ENCODE data around the gene CASZ1. TPM values are rescaled to one million over a fixed set of nuclear protein-coding genes. Genes with fewer than 3 reads are reported as not detected.

The CASZ1 gene
- total RNA-seq, 4 donors from 2014 or later = 39.1 to 215 (median 115) TPM

- DNase-seq = no peak
- Histone ChIP-seq H3K4me3 (no peak overlapping the region), H3K9me3 (no peaks in the 10 kb centered on the region), H3K27ac (no peak overlapping the region), H3K4me1 (no peaks in the 10 kb centered on the region), H3K27me3 (peaks cover 26% of the 10 kb centered on the region), H3K36me3 (no peaks in the 10 kb centered on the region)
- WGBS, 2 donors (ENCODE audit: low coverage in 1 of 2) = 57 to 70% methylated on average over 7 to 42 of the region's 43 CpGs
- TF ChIP-seq EP300 (IDR thresholded peaks at IDR 0.05; ENCODE audit: low read depth) (no peak), POLR2A (IDR thresholded peaks at IDR 0.05) (no peak), POLR2AphosphoS5 (IDR thresholded peaks at IDR 0.05) (no peak)
- intact Hi-C loops (cut with DNase I; ENCODE audit: low total_unique reads) = no loop called here
- in situ Hi-C loops (cut with MboI; ENCODE audit: low pct_ligation_motif_present in 1 of 4, low pct_unique_long_range_greater_than_20kb in 1 of 4, low sequenced_read_pairs in 3 of 4) = no loop called here
Measured at GRCh38 chr1:10827377-10828333, 31.2 kb upstream of the CASZ1 start.

- Histone ChIP-seq H3K9me3 (no peaks in the 10 kb centered on the region), H3K4me3 (no peak overlapping the region), H3K36me3 (no peaks in the 10 kb centered on the region), H3K4me1 (no peaks in the 10 kb centered on the region), H3K27ac (no peak overlapping the region), H3K27me3 (peaks cover 26% of the 10 kb centered on the region)
- TF ChIP-seq POLR2AphosphoS5 (IDR thresholded peaks at IDR 0.05) = no peak
- TF ChIP-seq CTCF (IDR thresholded peaks at IDR 0.05) = no peak
- no peak for TF ChIP-seq EP300 (IDR thresholded peaks at IDR 0.05; ENCODE audit: low read depth)
- no peak for TF ChIP-seq POLR2A (IDR thresholded peaks at IDR 0.05)
- in situ Hi-C loops (cut with MboI; ENCODE audit: low pct_ligation_motif_present in 1 of 4, low pct_unique_long_range_greater_than_20kb in 1 of 4, low sequenced_read_pairs in 3 of 4) (no loop called here), intact Hi-C loops (cut with DNase I; ENCODE audit: low total_unique reads) (no loop called here)
- 77% methylated on average over 6 of the region's 6 CpGs; no CpG with 5 or more reads in 1 of the 2 donors for WGBS, 2 donors (ENCODE audit: low coverage in 1 of 2)
- DNase-seq = no peak
Measured at GRCh38 chr1:10825592-10825991, 29.1 kb upstream of the CASZ1 start.

- H3K36me3 ChIP-seq = no peaks in the 10 kb centered on the region
- no peaks in the 10 kb centered on the region for H3K9me3 ChIP-seq
- no peak overlapping the region for H3K27ac ChIP-seq
- TF ChIP-seq CTCF (IDR thresholded peaks at IDR 0.05) (no peak), POLR2A (IDR thresholded peaks at IDR 0.05) (no peak), POLR2AphosphoS5 (IDR thresholded peaks at IDR 0.05) (no peak)
- 75 to 78% methylated on average over 4 to 18 of the region's 19 CpGs for WGBS, 2 donors (ENCODE audit: low coverage in 1 of 2)
- H3K4me3 ChIP-seq = no peak overlapping the region
- DNase-seq = no peak
- intact Hi-C loops (cut with DNase I; ENCODE audit: low total_unique reads) = no loop called here
- in situ Hi-C loops (cut with MboI; ENCODE audit: low pct_ligation_motif_present in 1 of 4, low pct_unique_long_range_greater_than_20kb in 1 of 4, low sequenced_read_pairs in 3 of 4) = no loop called here
- H3K4me1 ChIP-seq = peaks cover 0 to 2% (median under 1%) of the 10 kb centered on the region in 4 donors
- H3K27me3 ChIP-seq = peaks cover 26% of the 10 kb centered on the region
Measured at GRCh38 chr1:10824821-10825540, 28.5 kb upstream of the CASZ1 start.

GRCh38 chr1:10823000-10823401 lies 26.6 kb upstream of the CASZ1 start:
- H3K36me3 ChIP-seq = no peaks in the 10 kb centered on the region
- intact Hi-C loops (cut with DNase I; ENCODE audit: low total_unique reads) = no loop called here
- no peak overlapping the region for H3K4me3 ChIP-seq
- no peak overlapping the region for H3K27ac ChIP-seq
- no peak for DNase-seq
- TF ChIP-seq CTCF (IDR thresholded peaks at IDR 0.05) (no peak), EP300 (IDR thresholded peaks at IDR 0.05; ENCODE audit: low read depth) (no peak), POLR2A (IDR thresholded peaks at IDR 0.05) (no peak), POLR2AphosphoS5 (IDR thresholded peaks at IDR 0.05) (no peak)
- peaks cover 12 to 20% (median 17%) of the 10 kb centered on the region in 4 donors for H3K4me1 ChIP-seq
- 65 to 70% methylated on average over 4 to 14 of the region's 14 CpGs for WGBS, 2 donors (ENCODE audit: low coverage in 1 of 2)
- H3K9me3 ChIP-seq = no peaks in the 10 kb centered on the region
- in situ Hi-C loops (cut with MboI; ENCODE audit: low pct_ligation_motif_present in 1 of 4, low pct_unique_long_range_greater_than_20kb in 1 of 4, low sequenced_read_pairs in 3 of 4) = no loop called here
- H3K27me3 ChIP-seq = peaks cover 14% of the 10 kb centered on the region
